ENCODE measurements around the gene ADGRD2.

- no peak for TF ChIP-seq POLR2A (IDR thresholded peaks at IDR 0.05)
- no peak for TF ChIP-seq CTCF (IDR thresholded peaks at IDR 0.05 in 8 of 11, conservative IDR thresholded peaks at IDR 0.05 in 3 of 11)
- no peak for TF ChIP-seq POLR2AphosphoS5 (IDR thresholded peaks at IDR 0.05)
Measured at GRCh38 chr9:124458441-124458840, 8.2 kb downstream of the ADGRD2 start.
